ENCODE measurements around the gene ITGA1.

- TF ChIP-seq CTCF (optimal IDR thresholded peaks at IDR 0.05 in 1 of 3, IDR thresholded peaks at IDR 0.05 in 1 of 3, conservative IDR thresholded peaks at IDR 0.05 in 1 of 3; ENCODE audit: extremely low read depth in 1 of 3, insufficient read depth in 2 of 3, low read length in 3 of 3) = no peak
- no peak for TF ChIP-seq EZH2 (IDR thresholded peaks at IDR 0.05; ENCODE audit: low read length)
Observed at GRCh38 chr5:52963636-52964035, 175.9 kb downstream of the ITGA1 start.
